Activated naive CD8-positive, alpha-beta T cell treated with anti-CD3 and anti-CD28 coated beads for 36 hours (primary cell): Measurements from ENCODE around the gene RCOR1. TPM values are rescaled to one million over a fixed set of nuclear protein-coding genes. Genes with fewer than 3 reads are reported as not detected.

Experiments
- DNase-seq: peaks from one replicate; pipeline ENCODE4 v3.0.0; 2021
- H3K27ac Mint-ChIP-seq: one replicate; pipeline ENCODE4 v1.8.0; 2022; ENCODE audit warnings: mild to moderate bottlenecking, moderate library complexity, mixed read lengths
- H3K27me3 Mint-ChIP-seq: one replicate; pipeline ENCODE4 v1.8.0; 2022; ENCODE audit warnings: mild to moderate bottlenecking, mixed read lengths
- H3K36me3 Mint-ChIP-seq: one replicate; pipeline ENCODE4 v1.8.0; 2021; ENCODE audit warnings: mild to moderate bottlenecking, mixed read lengths
- H3K4me1 Mint-ChIP-seq: one replicate; pipeline ENCODE4 v1.8.0; 2021; ENCODE audit warnings: mixed read lengths
- H3K4me3 Mint-ChIP-seq: one replicate; pipeline ENCODE4 v1.8.0; 2022; ENCODE audit warnings: mild to moderate bottlenecking, moderate library complexity, mixed read lengths
- H3K9me3 Mint-ChIP-seq: one replicate; pipeline ENCODE4 v1.8.0; 2022; ENCODE audit warnings: mixed read lengths
- total RNA-seq, 2 experiments: library from RNA; stranded (reverse); gene quantifications; one replicate each; pipeline ENCODE4 v1.2.3, GENCODE V29; 2021

Gene RCOR1
- total RNA-seq, 2 experiments from 2014 or later: 14.7 to 16.2 TPM

GRCh38 chr14:102659797-102660196 is 67.3 kb downstream of the RCOR1 start:
- Mint-ChIP-seq H3K27ac (no peak overlapping the region), H3K4me3 (no peak overlapping the region)

GRCh38 chr14:102661614-102662013 is 69.2 kb downstream of the RCOR1 start:
- peaks cover 9% of the 10 kb centered on the region for H3K36me3 Mint-ChIP-seq
- H3K9me3 Mint-ChIP-seq: no peaks in the 10 kb centered on the region
- H3K27ac Mint-ChIP-seq: no peak overlapping the region
- H3K4me1 Mint-ChIP-seq: peaks cover 23% of the 10 kb centered on the region
- no peak for DNase-seq
- no peak overlapping the region for H3K4me3 Mint-ChIP-seq
- H3K27me3 Mint-ChIP-seq: no peaks in the 10 kb centered on the region

More at GRCh38 chr14:102659797-102660196, 67.3 kb downstream of the RCOR1 start:
- no peak for DNase-seq
- no peaks in the 10 kb centered on the region for H3K27me3 Mint-ChIP-seq
- H3K9me3 Mint-ChIP-seq: no peaks in the 10 kb centered on the region
- peaks cover 25% of the 10 kb centered on the region for H3K4me1 Mint-ChIP-seq
- peaks cover 4% of the 10 kb centered on the region for H3K36me3 Mint-ChIP-seq

GRCh38 chr14:102662636-102663430 is 70.4 kb downstream of the RCOR1 start:
- H3K9me3 Mint-ChIP-seq: no peaks in the 10 kb centered on the region
- peaks cover 29% of the 10 kb centered on the region for H3K4me1 Mint-ChIP-seq
- H3K27ac Mint-ChIP-seq: no peak overlapping the region
- no peak overlapping the region for H3K4me3 Mint-ChIP-seq
- peaks cover 11% of the 10 kb centered on the region for H3K36me3 Mint-ChIP-seq
- no peak for DNase-seq
- no peaks in the 10 kb centered on the region for H3K27me3 Mint-ChIP-seq

DNA sequence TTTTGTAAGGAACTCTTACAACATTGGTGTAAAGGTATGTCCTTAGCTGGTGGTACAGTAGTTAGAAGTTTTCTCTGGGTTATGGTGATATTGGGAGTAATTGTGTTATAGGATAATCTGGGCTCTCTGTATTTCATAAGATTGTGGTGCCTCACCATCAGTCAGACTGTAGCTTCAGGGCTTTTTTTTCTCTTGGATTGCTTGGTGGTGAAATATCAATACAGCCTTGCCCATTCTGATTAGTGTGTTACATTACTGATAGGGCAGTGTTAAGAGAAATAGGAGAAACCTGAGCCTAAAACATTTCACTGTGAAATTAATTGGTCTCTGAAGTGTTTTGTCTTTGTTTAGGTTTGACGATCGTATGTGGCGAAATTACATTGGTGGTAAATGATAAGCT is 71.0 kb downstream of the RCOR1 start:
- H3K27ac Mint-ChIP-seq: no peak overlapping the region
- H3K4me1 Mint-ChIP-seq: peaks cover 31% of the 10 kb centered on the region
- no peak for DNase-seq
- H3K36me3 Mint-ChIP-seq: peaks cover 9% of the 10 kb centered on the region
- no peak overlapping the region for H3K4me3 Mint-ChIP-seq
- no peaks in the 10 kb centered on the region for H3K27me3 Mint-ChIP-seq
- H3K9me3 Mint-ChIP-seq: no peaks in the 10 kb centered on the region

DNA sequence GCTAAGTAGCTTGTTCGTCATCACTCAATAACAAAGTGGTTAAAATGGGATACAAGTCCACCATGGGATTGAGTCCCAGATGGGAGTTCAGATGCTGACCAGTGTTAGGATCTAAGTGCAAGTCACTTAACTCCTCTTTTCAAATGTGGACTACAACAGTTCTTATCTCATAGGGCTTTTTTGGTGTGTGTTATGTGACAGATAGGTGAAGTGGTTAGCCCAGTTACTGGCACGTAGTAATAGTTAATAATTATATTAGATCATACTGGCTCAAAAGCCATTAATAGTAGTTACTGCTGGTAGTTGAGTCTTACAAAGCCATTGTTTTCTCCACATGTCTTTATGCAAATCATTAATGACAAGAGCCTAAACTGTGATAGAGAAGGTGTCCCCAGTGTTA is 73.2 kb downstream of the RCOR1 start:
- Mint-ChIP-seq H3K27ac (no peak overlapping the region), H3K27me3 (no peaks in the 10 kb centered on the region), H3K9me3 (no peaks in the 10 kb centered on the region), H3K4me1 (peaks cover 20% of the 10 kb centered on the region), H3K4me3 (no peak overlapping the region), H3K36me3 (peaks cover 9% of the 10 kb centered on the region)
- DNase-seq: no peak

GRCh38 chr14:102666635-102667034 is 74.2 kb downstream of the RCOR1 start:
- peaks cover 16% of the 10 kb centered on the region for H3K4me1 Mint-ChIP-seq
- H3K27me3 Mint-ChIP-seq: no peaks in the 10 kb centered on the region
- H3K9me3 Mint-ChIP-seq: no peaks in the 10 kb centered on the region
- no peak overlapping the region for H3K4me3 Mint-ChIP-seq
- no peak overlapping the region for H3K27ac Mint-ChIP-seq
- DNase-seq: no peak
- H3K36me3 Mint-ChIP-seq: peaks cover 7% of the 10 kb centered on the region

DNA sequence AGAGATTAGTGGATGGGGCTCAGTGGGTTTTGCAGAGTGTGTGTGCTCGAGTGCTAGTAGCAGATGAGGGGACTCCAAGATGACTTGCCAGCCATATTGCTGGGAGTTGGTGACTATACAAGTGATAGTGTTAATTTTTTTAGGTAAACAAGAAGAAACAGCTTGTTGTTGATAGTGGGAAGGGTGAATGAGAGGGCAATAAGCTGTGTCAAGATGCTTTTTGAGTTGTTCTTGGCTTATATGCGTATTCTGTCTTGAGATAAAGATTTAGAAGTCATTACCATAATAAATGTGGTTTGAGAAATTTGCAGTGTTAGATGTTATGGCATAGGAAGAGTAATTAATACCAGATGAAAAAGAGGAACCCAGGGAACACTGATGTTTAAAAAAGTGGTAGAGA is 75.3 kb downstream of the RCOR1 start:
- peaks cover 20% of the 10 kb centered on the region for H3K4me1 Mint-ChIP-seq
- no peak overlapping the region for H3K4me3 Mint-ChIP-seq
- H3K27me3 Mint-ChIP-seq: no peaks in the 10 kb centered on the region
- peaks cover 11% of the 10 kb centered on the region for H3K36me3 Mint-ChIP-seq
- DNase-seq: no peak
- H3K9me3 Mint-ChIP-seq: peaks cover 4% of the 10 kb centered on the region
- H3K27ac Mint-ChIP-seq: no peak overlapping the region

DNA sequence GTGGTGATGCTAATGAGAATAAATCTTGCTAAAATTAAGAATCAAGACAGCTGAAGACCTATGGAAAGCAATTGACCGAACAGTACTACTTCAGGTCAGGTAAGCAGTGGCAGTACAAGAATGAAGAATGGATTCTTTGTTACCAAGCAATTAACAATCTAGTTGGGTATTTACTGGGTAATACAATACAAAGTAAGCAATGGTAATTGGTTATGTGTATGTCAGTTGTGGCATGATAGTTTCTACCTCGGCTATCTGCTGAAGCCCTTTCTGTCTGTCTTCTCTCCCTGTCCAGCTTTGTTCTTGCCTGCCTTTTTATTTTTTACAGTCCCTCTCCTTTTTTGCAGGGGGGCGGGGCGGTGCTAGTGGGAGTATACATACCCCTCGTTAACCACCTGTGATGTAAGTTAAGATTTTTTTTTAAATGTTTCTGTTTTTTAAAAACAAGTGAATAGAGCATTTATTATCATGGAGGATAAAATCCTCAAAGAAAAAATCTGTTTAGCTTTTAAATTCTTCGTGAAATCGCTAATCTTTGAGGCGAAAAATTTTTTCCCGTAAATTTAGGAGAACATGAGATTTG is 75.9 kb downstream of the RCOR1 start:
- no peak overlapping the region for H3K27ac Mint-ChIP-seq
- peaks cover 5% of the 10 kb centered on the region for H3K9me3 Mint-ChIP-seq
- no peaks in the 10 kb centered on the region for H3K27me3 Mint-ChIP-seq

DNA sequence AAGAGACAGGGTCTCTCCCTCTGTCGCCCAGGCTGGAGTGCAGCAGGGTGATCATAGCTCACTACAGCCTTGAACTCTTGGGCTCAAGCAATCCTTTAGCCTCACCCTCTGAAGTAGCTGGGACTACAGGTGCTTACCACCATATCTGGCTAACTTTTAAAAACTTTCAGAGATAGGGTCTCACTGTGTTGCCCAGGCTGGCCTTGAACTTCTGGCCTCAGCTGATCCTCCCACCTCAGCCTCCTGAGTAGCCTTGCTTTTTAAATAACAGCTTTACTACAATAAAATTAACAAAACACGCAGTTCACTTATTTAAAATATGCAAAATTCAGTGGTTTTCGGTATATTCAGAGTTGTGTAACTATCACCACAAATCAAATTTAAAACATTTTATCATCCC is 79.0 kb downstream of the RCOR1 start:
- Mint-ChIP-seq H3K36me3 (peaks cover 16% of the 10 kb centered on the region), H3K27ac (no peak overlapping the region), H3K4me3 (no peak overlapping the region), H3K27me3 (no peaks in the 10 kb centered on the region), H3K4me1 (peaks cover 17% of the 10 kb centered on the region), H3K9me3 (peaks cover 7% of the 10 kb centered on the region)
- no peak for DNase-seq

More for the DNA sequence above, 75.9 kb downstream of the RCOR1 start:
- H3K4me1 Mint-ChIP-seq: peaks cover 19% of the 10 kb centered on the region
- H3K36me3 Mint-ChIP-seq: peaks cover 14% of the 10 kb centered on the region
- no peak overlapping the region for H3K4me3 Mint-ChIP-seq
- DNase-seq: no peak

DNA sequence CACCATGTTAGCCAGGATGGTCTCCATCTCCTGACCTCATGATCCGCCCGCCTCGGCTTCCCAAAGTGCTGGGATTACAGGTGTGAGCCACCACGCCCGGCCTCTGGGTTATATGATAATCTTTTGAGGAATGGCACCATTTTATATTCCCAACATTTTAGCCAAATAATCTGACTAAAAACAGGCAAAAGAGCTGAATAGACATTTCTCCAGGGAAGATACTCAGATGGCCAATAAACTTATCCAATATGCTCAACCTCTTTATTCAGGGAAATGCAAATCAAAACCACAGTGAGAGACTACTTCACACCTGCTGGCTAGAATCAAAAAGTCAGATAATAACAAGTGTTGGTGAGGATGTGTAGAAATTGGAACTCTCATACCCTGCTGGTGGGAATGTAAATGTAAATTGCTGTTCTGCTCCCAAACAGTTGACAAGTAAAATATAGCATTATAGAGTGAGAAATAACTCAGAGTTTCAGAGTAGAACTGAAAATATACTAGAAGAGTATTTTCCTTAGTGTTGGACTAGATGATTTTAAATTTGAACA is 80.0 kb downstream of the RCOR1 start:
- Mint-ChIP-seq H3K4me3 (no peak overlapping the region), H3K4me1 (peaks cover 14% of the 10 kb centered on the region), H3K9me3 (peaks cover 7% of the 10 kb centered on the region), H3K27ac (no peak overlapping the region), H3K36me3 (peaks cover 12% of the 10 kb centered on the region), H3K27me3 (no peaks in the 10 kb centered on the region)
- no peak for DNase-seq

- H3K27me3 Mint-ChIP-seq: no peaks in the 10 kb centered on the region
- no peak overlapping the region for H3K4me3 Mint-ChIP-seq
- peaks cover 8% of the 10 kb centered on the region for H3K4me1 Mint-ChIP-seq
- peaks cover 7% of the 10 kb centered on the region for H3K9me3 Mint-ChIP-seq
- DNase-seq: no peak
- no peak overlapping the region for H3K27ac Mint-ChIP-seq
- peaks cover 12% of the 10 kb centered on the region for H3K36me3 Mint-ChIP-seq
Measured at GRCh38 chr14:102675396-102675795, 82.9 kb downstream of the RCOR1 start.

- no peaks in the 10 kb centered on the region for H3K27me3 Mint-ChIP-seq
- H3K36me3 Mint-ChIP-seq: peaks cover 8% of the 10 kb centered on the region
- peaks cover 2% of the 10 kb centered on the region for H3K9me3 Mint-ChIP-seq
- H3K4me1 Mint-ChIP-seq: peaks cover 2% of the 10 kb centered on the region
- no peak for DNase-seq
- no peak overlapping the region for H3K27ac Mint-ChIP-seq
- H3K4me3 Mint-ChIP-seq: no peak overlapping the region
Measured at GRCh38 chr14:102678394-102678793, 85.9 kb downstream of the RCOR1 start.

DNA sequence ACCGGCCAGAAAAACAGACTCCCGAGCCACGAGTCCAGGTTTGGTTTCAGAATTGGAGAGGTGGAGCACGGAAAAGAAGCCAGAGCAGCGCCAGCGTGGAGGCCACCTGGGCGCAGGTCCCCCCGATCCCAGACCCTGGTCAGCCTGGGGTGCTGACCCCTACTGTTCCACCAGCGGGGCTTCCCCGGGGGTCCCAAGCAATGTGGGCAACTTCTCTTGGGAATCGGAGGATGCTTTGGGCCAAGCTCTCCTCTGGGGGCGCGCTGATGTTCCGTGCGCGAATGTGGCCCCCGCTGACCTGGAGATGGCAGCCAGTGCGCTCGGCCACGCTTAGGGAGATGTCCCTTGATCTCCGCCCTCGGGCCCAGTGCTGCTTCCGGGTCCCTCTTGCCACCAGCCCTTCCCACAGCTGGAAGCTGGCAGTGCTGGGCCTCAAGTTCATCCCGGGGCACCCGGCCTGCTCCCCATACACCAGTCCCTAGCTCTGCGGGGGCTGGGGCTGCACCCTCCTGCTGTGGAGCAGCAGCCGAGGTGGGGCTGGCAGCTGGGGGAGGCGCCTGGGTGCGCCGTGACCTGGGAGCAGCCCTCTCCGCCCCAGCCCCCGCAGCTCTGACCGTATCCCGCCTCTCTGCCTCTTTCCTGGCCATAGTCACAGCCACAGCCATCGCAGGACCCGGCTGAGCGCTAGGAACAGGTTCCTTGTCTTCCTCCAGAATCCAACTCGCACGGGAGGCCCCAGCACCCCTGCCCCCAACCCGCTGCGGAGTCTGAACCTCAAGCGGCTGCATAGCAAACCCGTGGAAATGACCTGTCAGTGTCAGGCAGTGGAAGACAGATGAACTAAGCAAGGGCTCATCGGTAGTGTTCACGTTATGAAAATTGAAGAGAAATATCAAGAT is 91.2 kb downstream of the RCOR1 start:
- DNase-seq: no peak
- Mint-ChIP-seq H3K4me1 (peaks cover 10% of the 10 kb centered on the region), H3K27me3 (no peaks in the 10 kb centered on the region), H3K9me3 (no peaks in the 10 kb centered on the region), H3K27ac (no peak overlapping the region), H3K4me3 (no peak overlapping the region), H3K36me3 (peaks cover 3% of the 10 kb centered on the region)

DNA sequence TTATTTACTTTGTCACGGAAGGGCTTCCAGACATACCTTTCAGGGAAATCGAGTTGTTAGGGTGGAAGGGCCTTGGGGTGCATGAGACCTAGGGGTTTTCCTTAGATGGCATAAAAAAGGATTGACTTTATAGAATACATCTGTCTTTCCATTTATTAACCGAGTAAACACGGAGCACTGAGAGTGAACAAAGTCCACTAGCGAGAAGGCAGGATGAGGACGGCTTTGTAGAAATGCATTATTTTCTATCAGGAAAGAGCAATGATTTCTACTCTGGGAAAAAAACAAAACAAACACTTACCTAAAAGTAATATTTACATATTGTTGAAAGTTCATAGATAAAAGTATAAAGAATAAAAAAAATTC is 91.8 kb downstream of the RCOR1 start:
- Mint-ChIP-seq H3K36me3 (peaks cover 3% of the 10 kb centered on the region), H3K4me3 (no peak overlapping the region), H3K4me1 (peaks cover 10% of the 10 kb centered on the region), H3K27me3 (no peaks in the 10 kb centered on the region), H3K27ac (no peak overlapping the region), H3K9me3 (no peaks in the 10 kb centered on the region)
- no peak for DNase-seq
